Esophagus muscularis mucosa (tissue), 4 donors: Measurements from ENCODE around the gene CCDC148. TPM values are rescaled to one million over a fixed set of nuclear protein-coding genes. Genes with fewer than 3 reads are reported as not detected.
A peak's percentile ranks its signal among the peaks of the same experiment; 100 is the strongest.

Experiments used
- DNase-seq: peaks from one replicate; pipeline ENCODE4 v3.0.0-alpha.2; 2017; ENCODE audit errors: extremely low spot score
- H3K27ac ChIP-seq, 4 donors: fragments of 200-600 bp; sonication (generic); replicated peaks in 1 of 4; 1 replicate in 3 of 4; 2 replicates in 1 of 4; pipeline ENCODE4 v1.5.1; 2016 to 2019; ENCODE audit warnings: mild to moderate bottlenecking in 1 of 4
- H3K27me3 ChIP-seq, 4 donors: fragments of 200-600 bp; sonication (generic); one replicate each; pipeline versions ENCODE4 v1.5.1 to v1.6.0; 2016 to 2019
- H3K36me3 ChIP-seq, 4 donors: fragments of 200-600 bp; sonication (generic); one replicate each; pipeline ENCODE4 v1.5.1; 2016 to 2019
- H3K4me1 ChIP-seq, 4 donors: fragments of 200-600 bp; sonication (generic); one replicate each; pipeline ENCODE4 v1.5.1; 2016 to 2019
- H3K4me3 ChIP-seq, 4 donors: fragments of 200-600 bp; sonication (generic); 1 replicate in 2 of 4; 2 replicates in 2 of 4; pipeline ENCODE4 v1.5.1; 2016 to 2019; ENCODE audit warnings: mild to moderate bottlenecking in 4 of 4, moderate library complexity in 1 of 4
- H3K9me3 ChIP-seq, 4 donors: fragments of 200-600 bp; sonication (generic); 1 replicate in 3 of 4; 2 replicates in 1 of 4; pipeline ENCODE4 v1.5.1; 2016 to 2019
- CTCF ChIP-seq, 3 experiments: fragments of 200-600 bp in 2 of 3; fragments of 450-650 bp in 1 of 3; sonication (generic) in 2 of 3; IDR thresholded peaks; one replicate each; pipeline ENCODE4 v1.5.1; 2017 to 2019; ENCODE audit warnings: antibody characterized with exemption in 3 of 3, mild to moderate bottlenecking in 2 of 3, moderate library complexity in 1 of 3
- EP300 ChIP-seq: sonication (generic); formaldehyde crosslinking; IDR thresholded peaks from one replicate; pipeline ENCODE4 v1.6.1; 2017; ENCODE audit warnings: antibody characterized with exemption
- POLR2A ChIP-seq: fragments of 450-650 bp; IDR thresholded peaks from one replicate; pipeline ENCODE4 v1.6.1; 2017; ENCODE audit warnings: antibody characterized with exemption, moderate library complexity, mild to moderate bottlenecking, low read depth
- POLR2AphosphoS5 ChIP-seq, 2 donors: sonication (generic); formaldehyde crosslinking; IDR thresholded peaks; one replicate each; pipeline ENCODE4 v1.6.1; 2017; ENCODE audit warnings: antibody characterized with exemption in 2 of 2
- WGBS: methylation state at CpG from one replicate; pipeline ENCODE4 v1.1.5; 2018; 5-methylcytosine and 5-hydroxymethylcytosine counted together
- intact Hi-C: fragments of 100-400 bp; cut with DNase I; formaldehyde crosslinking; loops from one replicate; pipeline ENCODE4 v1.15.1; 2023
- total RNA-seq, 4 donors: library from RNA; depleted of rRNA; stranded (reverse); fragments of >200 nt; gene quantifications; one replicate each; pipeline versions ENCODE4 v1.1.0 to v1.2.1, GENCODE V29; 2016

The CCDC148 gene
- total RNA-seq, 4 donors from 2014 or later, result 2.1 to 3.7 (median 2.9) TPM

- Histone ChIP-seq H3K27me3 (no peaks in the 10 kb centered on the region), H3K27ac (peak overlapping the region; percentile 21 to 60 (median 28)), H3K4me1 (peaks cover 52 to 91% (median 82%) of the 10 kb centered on the region in 4 donors), H3K9me3 (no peaks in the 10 kb centered on the region), H3K4me3 (no peak overlapping the region), H3K36me3 (no peaks in the 10 kb centered on the region)
- intact Hi-C loops, result no loop called here
- DNase-seq, result no peak
- TF ChIP-seq POLR2AphosphoS5 (IDR thresholded peaks at IDR 0.05), result no peak
- TF ChIP-seq POLR2A, result no peak
- TF ChIP-seq EP300, result no peak
- TF ChIP-seq CTCF (IDR thresholded peaks at IDR 0.05), result no peak
- WGBS, result 51% methylated on average over 6 of the region's 6 CpGs
Measured at GRCh38 chr2:158489366-158490112, 33.0 kb upstream of the CCDC148 start.

- no peak for DNase-seq
- Histone ChIP-seq H3K4me3 (no peak overlapping the region), H3K9me3 (no peaks in the 10 kb centered on the region), H3K27me3 (no peaks in the 10 kb centered on the region), H3K27ac (peak overlapping the region; percentile 21 to 60 (median 43)), H3K4me1 (peaks cover 55 to 82% (median 75%) of the 10 kb centered on the region in 4 donors), H3K36me3 (no peaks in the 10 kb centered on the region)
- 60% methylated on average over 2 of the region's 2 CpGs for WGBS
- intact Hi-C loops, result no loop called here
- no peak for TF ChIP-seq POLR2A
- TF ChIP-seq EP300, result no peak
- no peak for TF ChIP-seq CTCF (IDR thresholded peaks at IDR 0.05)
- TF ChIP-seq POLR2AphosphoS5 (IDR thresholded peaks at IDR 0.05), result no peak
Measured at GRCh38 chr2:158488442-158489216, 32.1 kb upstream of the CCDC148 start.

GRCh38 chr2:158487419-158487818, 30.9 kb upstream of the CCDC148 start:
- intact Hi-C loops, result no loop called here
- TF ChIP-seq CTCF (IDR thresholded peaks at IDR 0.05) (no peak), POLR2A (no peak), EP300 (no peak), POLR2AphosphoS5 (IDR thresholded peaks at IDR 0.05) (no peak)
- Histone ChIP-seq H3K27me3 (no peaks in the 10 kb centered on the region), H3K9me3 (no peaks in the 10 kb centered on the region), H3K4me1 (peaks cover 51 to 70% (median 64%) of the 10 kb centered on the region in 4 donors), H3K27ac (peak overlapping the region; percentile 21 to 60 (median 43)), H3K36me3 (no peaks in the 10 kb centered on the region), H3K4me3 (no peak overlapping the region)
- DNase-seq, result no peak

- H3K4me3 ChIP-seq, result no peak overlapping the region
- DNase-seq, result no peak
- intact Hi-C loops, result no loop called here
- WGBS, result 37% methylated on average over 5 of the region's 5 CpGs
- no peaks in the 10 kb centered on the region for H3K36me3 ChIP-seq
- H3K4me1 ChIP-seq, result peaks cover 51 to 65% (median 60%) of the 10 kb centered on the region in 4 donors
- no peaks in the 10 kb centered on the region for H3K9me3 ChIP-seq
- peak overlapping the region; percentile 21 to 60 (median 43) for H3K27ac ChIP-seq
- H3K27me3 ChIP-seq, result no peaks in the 10 kb centered on the region
- TF ChIP-seq CTCF (IDR thresholded peaks at IDR 0.05) (no peak), POLR2A (no peak), POLR2AphosphoS5 (IDR thresholded peaks at IDR 0.05) (no peak), EP300 (no peak)
Measured at GRCh38 chr2:158486970-158487325, 30.4 kb upstream of the CCDC148 start.
